Stimulated activated CD4-positive, alpha-beta T cell treated with anti-CD3 and anti-CD28 coated beads, Interleukin-4, amount 100 ng/mL, for 4 hours (primary cell): ENCODE measurements around the gene ANKRD33.
A peak's percentile ranks its signal among the peaks of the same experiment; 100 is the strongest.

Experiments
- DNase-seq, 2 experiments: peaks; one replicate each; pipeline ENCODE4 v3.0.0-alpha.2; 2020

Gene ANKRD33

GRCh38 chr12:51922146-51922545 lies 34.2 kb downstream of the ANKRD33 start:
- DNase-seq = no peak

DNA sequence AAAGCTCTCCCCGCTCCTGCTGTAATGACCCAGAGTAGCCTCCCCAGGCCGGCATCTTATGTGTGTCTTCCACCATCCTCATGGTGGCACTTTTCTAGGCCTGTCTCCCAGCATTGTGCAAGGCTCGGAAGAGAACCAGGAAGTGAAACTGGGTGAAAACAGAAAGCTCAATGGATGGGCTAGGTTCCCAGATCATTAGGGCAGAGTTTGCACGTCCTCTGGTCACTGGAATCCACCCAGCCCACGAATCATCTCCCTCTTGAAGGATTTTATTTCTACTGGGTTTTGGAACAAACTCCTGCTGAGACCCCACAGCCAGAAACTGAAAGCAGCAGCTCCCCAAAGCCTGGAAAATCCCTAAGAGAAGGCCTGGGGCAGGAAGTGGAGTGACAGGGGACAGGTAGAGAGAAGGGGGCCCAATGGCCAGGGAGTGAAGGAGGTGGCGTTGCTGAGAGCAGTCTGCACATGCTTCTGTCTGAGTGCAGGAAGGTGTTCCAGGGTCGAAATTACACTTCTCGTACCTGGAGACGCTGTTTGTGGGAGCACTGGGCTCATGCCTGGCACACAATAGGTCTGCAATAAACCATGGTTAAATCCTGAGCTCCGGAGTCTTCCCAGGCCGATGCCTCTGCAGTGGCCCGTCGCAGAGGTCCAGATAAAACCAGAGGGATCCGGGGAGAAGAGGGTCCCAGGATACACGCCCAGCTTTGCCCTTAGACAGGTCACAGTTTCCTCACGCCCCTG lies 35.0 kb downstream of the ANKRD33 start:
- no peak for DNase-seq

- DNase-seq = peak; percentile 40 to 66
These were observed 35.8 kb downstream of the ANKRD33 start for GRCh38 chr12:51923506-51924365.

DNA sequence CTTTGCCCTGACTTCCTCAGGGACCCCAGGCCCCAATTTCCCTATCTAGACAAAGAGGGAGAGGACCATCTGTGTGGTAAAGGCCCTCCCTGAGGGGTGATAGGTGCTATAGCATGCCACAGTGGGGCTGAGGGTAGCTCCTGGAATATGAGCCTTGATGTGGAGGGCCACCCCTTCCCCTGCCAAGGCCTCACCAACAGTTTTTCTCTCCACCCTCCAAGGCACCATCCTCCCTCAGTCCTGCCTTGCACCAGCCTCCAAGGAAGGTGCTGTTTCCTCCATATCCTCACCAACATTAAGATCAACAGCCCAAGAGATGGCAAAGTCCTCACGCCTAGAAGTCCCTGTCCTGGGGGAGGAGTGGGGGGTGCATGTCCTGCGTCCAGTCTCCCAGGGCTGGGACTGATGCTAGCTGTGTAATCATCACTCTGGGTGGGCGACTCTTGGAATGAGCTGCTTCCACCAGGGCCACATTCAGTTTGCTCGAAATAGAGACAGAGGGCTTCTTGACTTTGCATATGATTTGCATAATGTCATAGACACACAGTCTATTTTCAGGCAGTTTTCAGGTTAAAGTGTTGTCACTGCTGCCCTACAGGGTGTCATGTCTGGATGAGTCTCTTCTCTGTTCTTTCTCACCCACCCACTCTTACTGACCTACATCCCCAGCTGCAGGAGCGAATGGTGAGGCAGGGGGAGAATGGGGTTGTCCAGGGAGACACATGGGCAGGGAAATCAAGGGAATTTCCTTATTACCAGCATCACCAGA lies 36.8 kb downstream of the ANKRD33 start:
- no peak for DNase-seq

DNA sequence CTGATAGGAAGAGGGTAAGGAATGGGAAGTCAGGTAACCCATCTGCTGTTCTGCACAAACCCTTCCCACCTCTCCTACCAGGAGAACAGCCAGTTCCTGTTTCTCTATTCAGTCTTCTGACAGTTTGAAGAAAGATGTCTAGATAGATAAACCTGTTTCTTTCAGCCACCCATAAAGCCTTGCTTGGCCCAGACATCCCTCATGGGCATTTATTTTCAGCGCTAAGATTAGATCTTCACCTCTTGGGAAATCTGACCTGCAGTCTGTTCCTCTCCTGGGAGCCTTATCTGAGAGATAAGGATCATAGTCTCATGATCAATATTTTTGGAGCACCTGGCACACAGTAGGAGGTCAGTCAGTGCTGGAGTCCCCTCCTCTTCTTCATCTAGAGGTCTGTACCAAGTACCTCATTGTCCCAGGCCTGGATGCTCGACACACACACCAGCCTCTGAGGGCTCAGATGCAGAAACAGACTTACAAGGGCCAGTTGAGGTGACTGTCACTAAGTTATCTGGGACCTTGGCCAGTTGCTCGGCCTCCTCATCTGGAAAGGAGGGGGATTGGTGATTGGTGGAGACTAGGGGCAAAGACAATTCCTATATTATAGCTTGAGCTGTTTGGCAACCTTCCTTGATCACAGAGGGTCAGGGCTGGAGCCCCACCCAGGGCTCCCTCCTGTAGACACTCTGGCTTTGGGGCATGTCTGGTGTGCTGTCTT lies 37.6 kb downstream of the ANKRD33 start:
- no peak for DNase-seq

GRCh38 chr12:51926064-51926632 lies 38.2 kb downstream of the ANKRD33 start:
- no peak for DNase-seq

DNA sequence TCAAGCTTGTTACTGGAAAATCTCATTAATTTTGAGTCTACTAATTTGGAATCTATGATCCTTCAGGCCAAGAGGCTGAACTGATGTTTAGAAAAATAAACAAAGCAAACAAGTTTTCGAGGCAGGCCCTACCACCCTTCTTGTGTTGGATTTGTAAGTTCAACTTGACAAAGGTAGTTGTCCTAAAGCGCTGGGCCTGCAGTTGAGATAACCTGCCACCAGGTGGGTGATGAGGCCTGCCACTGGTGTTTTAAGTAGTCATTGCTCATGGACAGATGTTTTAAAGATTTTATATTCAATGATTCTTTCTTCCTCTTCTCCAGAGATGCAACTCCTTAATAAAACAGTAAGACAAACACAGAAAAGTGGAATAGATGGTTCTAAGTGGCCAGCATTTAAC lies 38.8 kb downstream of the ANKRD33 start:
- DNase-seq = peak; percentile 42 to 45

GRCh38 chr12:51932218-51933076 lies 44.5 kb downstream of the ANKRD33 start:
- DNase-seq = no peak

DNA sequence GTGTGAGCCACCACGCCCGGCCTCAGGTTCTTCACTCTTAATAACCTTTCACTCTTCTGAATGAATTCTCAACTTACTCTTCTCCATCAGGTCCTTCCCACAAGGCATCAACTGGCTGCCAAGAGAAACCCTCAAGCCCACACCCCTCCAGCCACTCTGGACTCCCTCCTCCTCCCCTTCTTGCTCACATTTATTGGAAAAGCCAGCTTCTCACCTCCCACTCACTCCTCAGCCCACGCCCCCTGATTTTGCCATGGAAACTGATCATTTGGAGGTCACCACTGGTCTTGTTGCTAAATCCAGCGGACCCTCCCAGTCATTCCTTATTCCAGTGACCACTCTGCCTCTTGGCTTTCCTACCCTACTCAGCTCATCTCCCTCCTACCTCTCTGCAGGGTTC lies 46.2 kb downstream of the ANKRD33 start:
- no peak for DNase-seq

DNA sequence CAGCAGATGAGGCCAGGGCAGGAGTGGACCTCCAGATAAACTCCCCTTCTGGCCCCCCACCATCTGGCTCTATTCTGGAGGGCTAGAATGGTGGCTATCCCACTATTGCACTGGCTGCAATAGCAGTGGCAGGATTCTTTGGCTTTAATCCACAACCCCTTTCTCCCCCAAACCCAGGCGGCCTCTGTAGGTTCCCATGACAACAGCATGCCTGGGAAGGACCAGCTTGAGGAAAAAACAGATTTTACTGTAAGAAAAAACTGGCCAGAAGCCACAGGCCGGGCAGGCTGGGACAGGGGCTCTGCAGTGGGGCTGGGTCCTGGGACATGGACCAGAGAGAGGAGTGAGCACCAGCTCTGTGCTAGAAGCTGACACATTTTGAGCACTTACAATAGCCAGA lies 50.0 kb downstream of the ANKRD33 start:
- DNase-seq = no peak

GRCh38 chr12:51938726-51939125 lies 50.8 kb downstream of the ANKRD33 start:
- no peak for DNase-seq

DNA sequence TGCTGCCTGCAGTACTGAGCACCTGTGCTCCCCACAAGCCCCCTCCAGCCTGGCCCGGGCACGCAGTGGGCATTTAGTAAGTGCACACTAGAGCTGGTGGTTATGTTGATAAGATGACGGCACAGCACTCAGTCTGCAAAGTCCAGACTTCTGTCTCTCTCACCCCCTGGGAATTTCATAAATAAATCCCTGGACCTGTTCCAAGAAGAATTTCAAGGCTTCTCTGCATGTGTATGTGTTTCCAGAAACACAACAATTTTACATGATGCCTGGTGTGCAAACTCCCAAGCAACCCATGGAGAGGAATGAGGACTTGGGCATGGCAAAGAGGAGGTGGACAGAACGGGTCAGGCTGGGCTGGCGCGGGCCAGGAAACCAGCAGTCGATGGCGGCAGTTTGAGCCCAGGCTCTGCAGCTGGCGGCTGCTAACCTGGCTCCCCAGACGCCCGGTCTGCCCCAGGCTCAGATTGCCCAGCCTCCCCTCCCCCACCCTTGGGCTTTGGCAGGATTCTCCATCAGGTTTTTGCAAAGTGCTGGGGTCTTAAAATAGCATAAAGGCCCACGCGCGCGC lies 53.2 kb downstream of the ANKRD33 start:
- no peak for DNase-seq
